ENCODE data around the gene MMP17.

- TF ChIP-seq ZNF558 (tag by site-specific recombination; IDR thresholded peaks at IDR 0.05) (no peak), CTCF (tag by site-specific recombination; IDR thresholded peaks at IDR 0.05) (no peak), SCRT1 (tag by site-specific recombination; IDR thresholded peaks at IDR 0.05; ENCODE audit: borderline replicate concordance) (no peak), ZNF580 (tag by site-specific recombination; IDR thresholded peaks at IDR 0.05) (no peak), ZNF530 (tag by site-specific recombination; IDR thresholded peaks at IDR 0.05; ENCODE audit: low read depth) (no peak), ZNF426 (tag by site-specific recombination; IDR thresholded peaks at IDR 0.05) (no peak), ZNF335 (tag by site-specific recombination; conservative IDR thresholded peaks at IDR 0.05) (no peak), MEIS1 (CRISPR knock-in tag; IDR thresholded peaks at IDR 0.05; ENCODE audit: borderline replicate concordance) (no peak), ZNF677 (tag by site-specific recombination; IDR thresholded peaks at IDR 0.05) (no peak), ZNF324 (tag by site-specific recombination; IDR thresholded peaks at IDR 0.05) (no peak), ZNF138 (tag by site-specific recombination; IDR thresholded peaks at IDR 0.05; ENCODE audit: borderline replicate concordance) (no peak), SETDB1 (IDR thresholded peaks at IDR 0.05; ENCODE audit: insufficient read length, low read length) (no peak)
- TF ChIP-seq, protein P1, sequence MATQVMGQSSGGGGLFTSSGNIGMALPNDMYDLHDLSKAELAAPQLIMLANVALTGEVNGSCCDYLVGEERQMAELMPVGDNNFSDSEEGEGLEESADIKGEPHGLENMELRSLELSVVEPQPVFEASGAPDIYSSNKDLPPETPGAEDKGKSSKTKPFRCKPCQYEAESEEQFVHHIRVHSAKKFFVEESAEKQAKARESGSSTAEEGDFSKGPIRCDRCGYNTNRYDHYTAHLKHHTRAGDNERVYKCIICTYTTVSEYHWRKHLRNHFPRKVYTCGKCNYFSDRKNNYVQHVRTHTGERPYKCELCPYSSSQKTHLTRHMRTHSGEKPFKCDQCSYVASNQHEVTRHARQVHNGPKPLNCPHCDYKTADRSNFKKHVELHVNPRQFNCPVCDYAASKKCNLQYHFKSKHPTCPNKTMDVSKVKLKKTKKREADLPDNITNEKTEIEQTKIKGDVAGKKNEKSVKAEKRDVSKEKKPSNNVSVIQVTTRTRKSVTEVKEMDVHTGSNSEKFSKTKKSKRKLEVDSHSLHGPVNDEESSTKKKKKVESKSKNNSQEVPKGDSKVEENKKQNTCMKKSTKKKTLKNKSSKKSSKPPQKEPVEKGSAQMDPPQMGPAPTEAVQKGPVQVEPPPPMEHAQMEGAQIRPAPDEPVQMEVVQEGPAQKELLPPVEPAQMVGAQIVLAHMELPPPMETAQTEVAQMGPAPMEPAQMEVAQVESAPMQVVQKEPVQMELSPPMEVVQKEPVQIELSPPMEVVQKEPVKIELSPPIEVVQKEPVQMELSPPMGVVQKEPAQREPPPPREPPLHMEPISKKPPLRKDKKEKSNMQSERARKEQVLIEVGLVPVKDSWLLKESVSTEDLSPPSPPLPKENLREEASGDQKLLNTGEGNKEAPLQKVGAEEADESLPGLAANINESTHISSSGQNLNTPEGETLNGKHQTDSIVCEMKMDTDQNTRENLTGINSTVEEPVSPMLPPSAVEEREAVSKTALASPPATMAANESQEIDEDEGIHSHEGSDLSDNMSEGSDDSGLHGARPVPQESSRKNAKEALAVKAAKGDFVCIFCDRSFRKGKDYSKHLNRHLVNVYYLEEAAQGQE (tag by site-specific recombination; IDR thresholded peaks at IDR 0.05), result no peak
- TF ChIP-seq, protein P2, sequence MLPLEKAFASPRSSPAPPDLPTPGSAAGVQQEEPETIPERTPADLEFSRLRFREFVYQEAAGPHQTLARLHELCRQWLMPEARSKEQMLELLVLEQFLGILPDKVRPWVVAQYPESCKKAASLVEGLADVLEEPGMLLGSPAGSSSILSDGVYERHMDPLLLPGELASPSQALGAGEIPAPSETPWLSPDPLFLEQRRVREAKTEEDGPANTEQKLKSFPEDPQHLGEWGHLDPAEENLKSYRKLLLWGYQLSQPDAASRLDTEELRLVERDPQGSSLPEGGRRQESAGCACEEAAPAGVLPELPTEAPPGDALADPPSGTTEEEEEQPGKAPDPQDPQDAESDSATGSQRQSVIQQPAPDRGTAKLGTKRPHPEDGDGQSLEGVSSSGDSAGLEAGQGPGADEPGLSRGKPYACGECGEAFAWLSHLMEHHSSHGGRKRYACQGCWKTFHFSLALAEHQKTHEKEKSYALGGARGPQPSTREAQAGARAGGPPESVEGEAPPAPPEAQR (tag by site-specific recombination; IDR thresholded peaks at IDR 0.05), result no peak
Measured at GRCh38 chr12:131840643-131841416, 12.6 kb downstream of the MMP17 start.
